ENCODE data around the gene ZNF804A. TPM values are rescaled to one million over a fixed set of nuclear protein-coding genes. Genes with fewer than 3 reads are reported as not detected.

Gene ZNF804A
- total and polyA plus RNA-seq, 2 of the 8 experiments (the other 6 are each of a cell fraction or from before 2014, with no cell fraction given): 0.02 TPM; not detected in 1

DNA sequence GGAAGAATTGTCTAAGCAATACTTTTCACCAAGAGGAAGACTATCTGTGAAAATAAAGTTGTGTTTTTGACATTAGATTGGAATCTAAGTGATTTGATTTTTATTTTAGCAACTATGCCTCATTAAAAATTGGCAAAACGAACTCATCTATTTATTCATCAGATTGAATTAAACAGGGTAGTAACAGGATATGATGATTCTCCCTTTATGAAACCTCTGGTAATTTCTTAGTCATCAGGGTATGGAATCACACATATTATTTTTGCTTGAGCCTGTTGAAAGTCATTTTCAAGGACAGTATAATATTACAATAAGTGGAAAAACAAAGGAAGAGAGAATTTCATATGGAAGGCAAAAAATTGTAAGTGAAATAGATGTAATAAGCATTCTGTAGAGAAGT, 22.0 kb downstream of the ZNF804A start:
- ChIA-PET POLR2A (ENCODE audit: partially characterized antibody) (no interaction called here), CTCF (ENCODE audit: partially characterized antibody) (no interaction called here)
- Histone ChIP-seq H3K23ac (ENCODE audit: insufficient read length) (no peak overlapping the region), H3K79me1 (ENCODE audit: low read depth, low read length) (no peaks in the 10 kb centered on the region), H4K8ac (ENCODE audit: extremely low read depth, insufficient read depth, low read length) (no peak overlapping the region), H2BK12ac (ENCODE audit: low read depth, low read length) (no peak overlapping the region), H3K4ac (replicated peaks; ENCODE audit: insufficient read length, low read depth, low read length) (no peak overlapping the region), H3K36me3 (ENCODE audit: control insufficient read depth in 2 of 4, insufficient read depth in 4 of 4, low read length in 3 of 4) (no peaks in the 10 kb centered on the region), H3K9ac (replicated peaks in 1 of 4; ENCODE audit: extremely low read depth in 1 of 4, low read depth in 3 of 4, low read length in 3 of 4) (no peak overlapping the region), H3K4me3 (ENCODE audit: extremely low read depth in 1 of 4, insufficient read depth in 2 of 4, low read depth in 3 of 4, low read length in 4 of 4) (no peak overlapping the region), H3K79me2 (ENCODE audit: control insufficient read depth in 1 of 2, insufficient read depth in 2 of 2, low read length in 2 of 2) (no peaks in the 10 kb centered on the region), H3K4me2 (ENCODE audit: insufficient read depth in 1 of 2, low read depth in 2 of 2, low read length in 2 of 2) (no peak overlapping the region), H2AFZ (ENCODE audit: low read length) (no peak overlapping the region), H2AK5ac (ENCODE audit: low read depth, low read length) (no peak overlapping the region), H3K27ac (ENCODE audit: low read depth, low read length) (no peak overlapping the region), H3K27me3 (replicated peaks in 1 of 4; ENCODE audit: control insufficient read depth in 3 of 4, extremely low read depth in 1 of 4, insufficient read depth in 3 of 4, low read length in 3 of 4) (no peaks in the 10 kb centered on the region), H2BK20ac (ENCODE audit: low read length) (no peak overlapping the region), H3K56ac (replicated peaks; ENCODE audit: insufficient read length, low read depth, low read length) (no peak overlapping the region), H3K14ac (ENCODE audit: insufficient read length) (no peak overlapping the region), H3K9me3 (ENCODE audit: insufficient read depth in 2 of 2, low read depth in 1 of 2, low read length in 1 of 2) (no peaks in the 10 kb centered on the region), H3K4me1 (replicated peaks in 1 of 4; ENCODE audit: control insufficient read depth in 3 of 4, insufficient read depth in 4 of 4, low read length in 3 of 4) (no peaks in the 10 kb centered on the region), H4K91ac (replicated peaks; ENCODE audit: insufficient read length, low read length) (no peak overlapping the region), H3K23me2 (ENCODE audit: low read depth, low read length) (no peaks in the 10 kb centered on the region), H2BK5ac (ENCODE audit: low read depth, low read length) (no peak overlapping the region), H2BK15ac (ENCODE audit: low read length) (no peak overlapping the region), H2BK120ac (replicated peaks; ENCODE audit: low read depth, low read length) (no peak overlapping the region), H4K20me1 (replicated peaks in 1 of 2; ENCODE audit: control insufficient read depth in 1 of 2, insufficient read depth in 2 of 2, low read length in 2 of 2) (peaks cover 0 to 2% of the 10 kb centered on the region in 2 experiments), H3K18ac (ENCODE audit: extremely low read depth, low read length) (no peak overlapping the region), H4K5ac (ENCODE audit: insufficient read length, low read depth, low read length) (no peak overlapping the region)
- DNase-seq (ENCODE audit: low read depth in 1 of 2, low spot score in 2 of 2): no peak
- no peak for FAIRE-seq
- 86% methylated on average over 1 of the region's 1 CpG; no CpG with 5 or more reads in 1 of the 2 experiments for whole genome bisulfite sequencing, 2 experiments (ENCODE audit: extremely low coverage in 1 of 2, insufficient coverage in 1 of 2, insufficient read length in 1 of 2, insufficient replicate concordance in 2 of 2, low coverage in 1 of 2, low lambda C conversion rate in 2 of 2, missing lambda C conversion rate in 1 of 2)
- TF ChIP-seq YY1 (IDR thresholded peaks at IDR 0.05; ENCODE audit: low read depth, low read length) (no peak), ZNF274 (IDR thresholded peaks at IDR 0.05; ENCODE audit: borderline replicate concordance, extremely low read depth, low read length) (no peak), JUND (IDR thresholded peaks at IDR 0.05; ENCODE audit: low read length) (no peak)

Data from H1 (cell line).